Heart left ventricle (tissue), 16 donors: Measurements from ENCODE around the gene LUM. TPM values are rescaled to one million over a fixed set of nuclear protein-coding genes. Genes with fewer than 3 reads are reported as not detected.

Experiments
- ATAC-seq, 4 donors: fragments of 200-7000 bp; cut with Tn5 transposase; one replicate each; pipeline ENCODE4 v1.9.1; 2020 to 2022; ENCODE audit warnings: moderate library complexity in 4 of 4, mild to moderate bottlenecking in 3 of 4, moderate number of reproducible peaks in 1 of 4
- DNase-seq, 5 donors: peaks; one replicate each; pipeline ENCODE4 v3.0.0-alpha.2; 2020
- H3K27ac ChIP-seq, 12 donors: fragments of 200-600 bp; sonication (generic) in 4 of 12; one replicate each; pipeline versions ENCODE4 v1.5.0 to v1.8.0; 2016 to 2022; ENCODE audit warnings: mild to moderate bottlenecking in 2 of 12
- H3K27me3 ChIP-seq, 9 donors: fragments of 200-600 bp; sonication (generic) in 2 of 9; one replicate each; pipeline versions ENCODE4 v1.5.1 to v1.8.0; 2016 to 2022; ENCODE audit warnings: mild to moderate bottlenecking in 3 of 9
- H3K36me3 ChIP-seq, 9 donors: fragments of 200-600 bp; sonication (generic) in 2 of 9; one replicate each; pipeline versions ENCODE4 v1.5.0 to v1.8.0; 2018 to 2022; ENCODE audit warnings: mild to moderate bottlenecking in 2 of 9
- H3K4me1 ChIP-seq, 12 donors: fragments of 200-600 bp; sonication (generic) in 4 of 12; one replicate each; pipeline versions ENCODE4 v1.5.0 to v1.8.0; 2016 to 2022; ENCODE audit warnings: mild to moderate bottlenecking in 3 of 12
- H3K4me3 ChIP-seq, 12 donors: fragments of 200-600 bp; sonication (generic) in 4 of 12; one replicate each; pipeline versions ENCODE4 v1.5.0 to v1.8.0; 2017 to 2022; ENCODE audit warnings: mild to moderate bottlenecking in 9 of 12, moderate library complexity in 4 of 12
- H3K9me3 ChIP-seq, 12 donors: fragments of 200-600 bp; sonication (generic) in 4 of 12; one replicate each; pipeline versions ENCODE4 v1.5.0 to v1.8.0; 2016 to 2022; ENCODE audit warnings: mild to moderate bottlenecking in 1 of 12
- CTCF ChIP-seq, 12 donors: fragments of 200-600 bp; sonication (generic) in 4 of 12; IDR thresholded peaks; one replicate each; pipeline versions ENCODE4 v1.5.0 to v1.8.0; 2018 to 2022; ENCODE audit warnings: antibody characterized with exemption in 12 of 12, mild to moderate bottlenecking in 5 of 12
- POLR2A ChIP-seq, 2 donors: fragments of 450-650 bp; IDR thresholded peaks; one replicate each; pipeline ENCODE4 v1.6.1; 2017; ENCODE audit warnings: antibody characterized with exemption in 2 of 2, mild to moderate bottlenecking in 2 of 2, moderate library complexity in 2 of 2
- WGBS, 4 donors: extraction: QIAGEN DNeasy Blood & Tissue Kit in 2 of 4; methylation state at CpG; one replicate each; pipeline versions ENCODE4 v1.1.5 to v1.1.7; 2013 to 2018; 5-methylcytosine and 5-hydroxymethylcytosine counted together
- intact Hi-C, 10 donors: fragments of 100-400 bp; cut with DNase I; formaldehyde crosslinking; loops; one replicate each; pipeline versions ENCODE4 v1.11.1 to v1.14.2; 2022
- polyA plus RNA-seq, 2 donors: library from polyadenylated mRNA; stranded (reverse); fragments of 200-250 nt; gene quantifications; one replicate each; pipeline ENCODE4 v1.2.3, GENCODE V29; 2013
- total RNA-seq, 9 donors: library from RNA; depleted of rRNA in 2 of 9; stranded (reverse); fragments of >200 nt in 2 of 9; fragmentation: NEBNext Ultra II Directional in 3 of 9; extraction: Animal tissue kit (Norgen Biotek cat#: 25700) in 3 of 9; gene quantifications; one replicate each; pipeline versions ENCODE4 v1.1.0 to v1.2.4, GENCODE V29; 2016 to 2023
- donor health status: ischemic (EF 13 %, LVEDD 7.1; RV severe dilation, severe dysfunction).
- donor health status: healthy with polysubstance abuse.
- donor health status: DM: no; HTN: yes; CAD: no.
- donor health status: DM: no; HTN: no; CAD: no.
- donor health status: ischemic (EF 25% LVEDD 6.9; RV normal size, moderate dysfunction).
- donor health status: ischemic (EF 25% LVEDD 5.7; RV mildly dilated, moderate dysfunction).
- donor health status: healthy.
- donor health status: DM: yes; HTN: yes; CAD: no.
- donor health status: ischemic (EF 35%, LVEDD 5.7; RV mildly dilated, moderate dysfunction).
- donor health status: nonischemic (EF 11% LVEDD 7.7; RV severe dilation, severe dysfunction).
- donor health status: DM: yes; HTN: yes; CAD: no.
- donor health status: PGD.
- donor health status: ischemic (EF 29% LVEDD 5.4; RV normal size, mild dysfunction).
- donor health status: nonischemic (EF 23%, LVEDD 6.1; RV moderate dilation, normal function).

Gene LUM
- total and polyA plus RNA-seq, 11 donors: 21.8 to 249 (median 74.8) TPM

GRCh38 chr12:91108196-91108755 lies 3.0 kb downstream of the LUM start:
- intact Hi-C loops: loop anchor here in 7 of 10 donors (2.0 to 10.0 kb wide), 5 partner anchors 123 to 131 kb away; no protein-coding TSS in a partner anchor
- peaks cover 0 to 2% (median 0%) of the 10 kb centered on the region in 12 donors for H3K4me1 ChIP-seq
- ATAC-seq: peak in 1 of 4 donors; percentile 13
- H3K27ac ChIP-seq: peak overlapping the region in 9 of 12 donors; percentile 1 to 77 (median 42)
- H3K4me3 ChIP-seq: peak overlapping the region in 9 of 12 donors; percentile 7 to 64 (median 44)
- H3K9me3 ChIP-seq: no peaks in the 10 kb centered on the region
- no peak for DNase-seq
- peaks cover 0 to 31% (median 0%) of the 10 kb centered on the region in 9 donors for H3K36me3 ChIP-seq
- H3K27me3 ChIP-seq: no peaks in the 10 kb centered on the region
- TF ChIP-seq CTCF (IDR thresholded peaks at IDR 0.05) (no peak), POLR2A (IDR thresholded peaks at IDR 0.05) (no peak)
- WGBS, 4 donors: 69 to 77% (median 73%) methylated on average over 5 of the region's 5 CpGs

GRCh38 chr12:91106283-91106682 lies 5.0 kb downstream of the LUM start:
- no peaks in the 10 kb centered on the region for H3K4me1 ChIP-seq
- intact Hi-C loops: loop anchor here in 5 of 10 donors (5.0 to 10.0 kb wide), 3 partner anchors 121 to 129 kb away; no protein-coding TSS in a partner anchor
- no peaks in the 10 kb centered on the region for H3K27me3 ChIP-seq
- H3K9me3 ChIP-seq: no peaks in the 10 kb centered on the region
- TF ChIP-seq CTCF (IDR thresholded peaks at IDR 0.05): no peak
- TF ChIP-seq POLR2A (IDR thresholded peaks at IDR 0.05): no peak
- H3K4me3 ChIP-seq: peak overlapping the region in 7 of 12 donors; percentile 25 to 64 (median 35)
- H3K36me3 ChIP-seq: peaks cover 0 to 46% (median 2%) of the 10 kb centered on the region in 9 donors
- peak overlapping the region in 6 of 12 donors; percentile 0 to 53 (median 30) for H3K27ac ChIP-seq
- ATAC-seq: no peak
- DNase-seq: no peak

DNA sequence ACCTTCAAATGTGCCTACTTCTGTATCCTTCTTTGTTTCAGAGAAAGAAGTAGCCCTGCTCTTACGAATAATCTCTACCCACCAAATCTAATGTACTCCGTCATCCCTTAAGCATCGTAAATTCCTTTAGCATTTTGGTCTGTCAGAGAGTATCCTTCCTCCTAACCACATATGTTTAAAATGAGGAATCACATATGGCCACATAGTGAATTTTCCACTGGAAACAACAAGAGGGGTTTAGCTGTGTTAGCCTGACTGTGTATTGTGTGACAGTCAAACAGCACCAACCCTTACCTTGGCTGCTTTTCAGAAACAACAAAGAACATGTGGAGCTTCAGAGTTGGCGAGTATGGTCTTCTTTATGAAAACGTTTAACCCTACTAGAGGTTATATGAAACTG lies 5.5 kb downstream of the LUM start:
- ATAC-seq: peak in 1 of 4 donors; percentile 42

More for the DNA sequence above, 5.5 kb downstream of the LUM start:
- Histone ChIP-seq H3K4me3 (peak overlapping the region in 7 of 12 donors; percentile 25 to 64 (median 35)), H3K4me1 (no peaks in the 10 kb centered on the region), H3K27me3 (no peaks in the 10 kb centered on the region), H3K9me3 (no peaks in the 10 kb centered on the region), H3K36me3 (peaks cover 0 to 46% (median 2%) of the 10 kb centered on the region in 9 donors), H3K27ac (peak overlapping the region in 7 of 12 donors; percentile 0 to 53 (median 19))
- intact Hi-C loops: loop anchor here in 5 of 10 donors (5.0 to 10.0 kb wide), 3 partner anchors 121 to 129 kb away; no protein-coding TSS in a partner anchor
- no peak for TF ChIP-seq POLR2A (IDR thresholded peaks at IDR 0.05)
- TF ChIP-seq CTCF (IDR thresholded peaks at IDR 0.05): no peak
- WGBS, 4 donors: 74 to 80% (median 78%) methylated on average over 5 of the region's 5 CpGs
- no peak for DNase-seq
